Measurements from ENCODE around the gene STARD3.

Gene STARD3

DNA sequence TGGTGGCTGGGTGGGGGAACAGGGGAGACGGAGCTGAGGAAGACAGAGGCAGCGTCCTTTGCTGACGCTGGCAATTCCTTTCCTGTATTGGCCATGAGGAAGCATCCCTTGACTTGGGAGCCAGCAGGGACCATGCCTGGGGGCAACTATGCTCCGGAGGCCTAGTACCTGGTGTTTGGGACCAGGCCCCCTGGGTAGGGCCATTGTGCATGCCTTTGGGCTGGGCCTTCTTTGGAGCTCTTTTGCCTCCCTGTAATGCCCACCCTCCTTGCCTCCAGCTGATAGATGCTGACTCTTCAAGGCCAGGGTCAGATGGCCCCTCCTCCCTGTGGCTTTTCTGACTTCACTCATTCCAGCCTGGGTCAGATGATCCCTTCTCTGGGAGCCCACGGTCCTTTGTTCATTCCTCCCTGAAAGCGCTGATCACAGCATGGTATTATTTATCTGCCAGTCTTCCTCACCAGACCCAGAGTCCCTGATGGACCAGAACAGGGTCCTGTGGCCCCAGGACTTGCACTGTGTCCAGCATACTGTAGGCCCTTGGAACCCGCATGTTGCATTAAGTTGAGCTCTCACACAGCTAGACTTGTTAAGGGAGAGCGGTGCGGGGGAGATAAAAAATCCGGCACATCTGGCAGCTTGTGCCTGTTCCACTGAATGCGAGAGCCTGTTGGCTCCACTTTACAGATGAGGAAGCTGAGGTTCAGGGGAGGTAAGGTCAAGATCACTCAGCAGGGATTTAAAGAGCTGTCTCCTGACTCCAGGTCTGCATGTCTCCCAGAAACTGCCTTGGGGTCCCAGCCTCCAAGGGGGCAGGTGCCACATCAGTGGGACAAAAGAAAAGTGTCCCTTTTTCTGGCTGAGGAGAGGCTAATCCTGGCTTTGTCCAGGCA is 2.9 kb downstream of the STARD3 start:
- no peak for FAIRE-seq

DNA sequence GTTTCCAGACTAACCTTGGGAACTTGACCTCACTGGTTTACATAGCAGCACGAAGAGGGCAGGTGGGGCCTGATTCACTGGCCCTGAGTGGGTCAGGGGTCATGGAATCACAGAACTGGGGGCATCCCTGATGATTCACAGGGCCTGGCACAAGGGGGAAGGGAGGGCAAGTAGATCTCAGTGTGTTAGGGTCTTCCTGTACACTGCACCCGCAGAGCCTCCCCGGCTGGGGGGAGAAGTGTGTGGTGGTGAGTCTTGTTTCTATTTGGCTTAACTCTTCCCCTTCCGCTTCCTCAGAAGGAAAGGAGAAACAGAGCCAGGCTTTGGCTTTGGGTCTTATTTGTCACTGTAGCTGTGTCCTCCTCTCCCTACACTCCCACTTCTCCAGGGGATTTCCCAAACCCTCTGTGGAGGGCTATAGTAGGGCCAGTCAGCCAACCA is 3.7 kb downstream of the STARD3 start:
- FAIRE-seq = no peak

GRCh38 chr17:39641097-39641496 is 4.2 kb downstream of the STARD3 start:
- no peak for FAIRE-seq

- no peak for FAIRE-seq
Measured at GRCh38 chr17:39641883-39642282, 4.9 kb downstream of the STARD3 start.

- FAIRE-seq = no peak
Measured at GRCh38 chr17:39642291-39643074, 5.5 kb downstream of the STARD3 start.

DNA sequence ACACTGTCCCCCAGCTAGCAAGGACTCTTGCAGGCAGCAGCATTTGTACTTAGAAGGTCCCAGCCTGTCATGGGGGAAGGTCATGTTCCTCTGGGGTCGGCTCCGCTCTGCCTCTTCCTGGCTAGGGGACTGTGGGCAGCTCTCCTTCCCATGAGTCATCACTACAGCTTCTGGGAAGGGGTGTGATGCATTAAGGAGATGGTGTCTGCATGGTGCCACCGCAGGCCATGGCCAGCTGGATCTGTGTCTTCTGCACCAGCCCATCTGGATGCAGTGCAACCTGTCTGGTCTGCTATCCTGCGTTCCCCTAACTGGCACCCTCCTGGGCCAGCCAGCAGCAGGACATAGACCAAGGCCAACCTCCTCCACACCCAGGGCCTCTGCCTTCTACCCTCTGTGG is 6.3 kb downstream of the STARD3 start:
- no peak for FAIRE-seq

- FAIRE-seq = no peak
Measured at GRCh38 chr17:39647256-39647655, 10.3 kb downstream of the STARD3 start.

DNA sequence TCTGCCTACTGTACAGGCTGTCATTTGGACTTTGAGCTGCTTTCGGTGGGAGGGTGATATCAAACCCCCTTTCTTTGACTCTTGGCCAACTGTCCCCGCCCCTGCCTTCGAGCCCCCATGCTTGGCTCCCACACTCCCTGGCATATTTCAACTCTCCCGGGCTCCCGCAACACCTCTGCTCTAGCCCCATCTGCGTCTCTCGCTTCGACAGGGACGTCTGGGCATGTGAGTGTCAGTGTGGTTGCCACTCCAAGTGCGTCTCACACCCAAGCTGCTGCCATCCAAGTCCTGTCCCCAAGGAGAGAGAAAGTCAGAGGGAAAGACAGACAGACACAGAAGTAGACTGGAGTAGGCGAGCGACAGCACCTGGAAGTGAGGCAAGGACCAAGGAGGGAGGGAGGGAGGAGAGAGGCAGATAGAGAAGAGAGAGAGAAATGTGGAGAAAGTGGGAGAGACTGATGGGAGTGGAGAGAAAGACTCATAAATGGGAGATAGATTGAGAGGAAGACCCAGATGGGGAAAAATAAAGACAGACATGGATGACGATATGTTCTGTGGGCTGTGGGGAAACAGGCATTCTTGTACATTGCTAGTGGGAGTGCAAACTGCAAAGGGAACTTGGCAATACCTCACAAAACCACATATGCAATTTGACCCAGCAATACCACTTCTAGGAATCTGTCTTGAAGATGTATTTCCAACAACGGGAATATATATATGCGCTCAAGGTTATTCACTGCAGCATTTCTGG is 11.8 kb downstream of the STARD3 start:
- FAIRE-seq = no peak

DNA sequence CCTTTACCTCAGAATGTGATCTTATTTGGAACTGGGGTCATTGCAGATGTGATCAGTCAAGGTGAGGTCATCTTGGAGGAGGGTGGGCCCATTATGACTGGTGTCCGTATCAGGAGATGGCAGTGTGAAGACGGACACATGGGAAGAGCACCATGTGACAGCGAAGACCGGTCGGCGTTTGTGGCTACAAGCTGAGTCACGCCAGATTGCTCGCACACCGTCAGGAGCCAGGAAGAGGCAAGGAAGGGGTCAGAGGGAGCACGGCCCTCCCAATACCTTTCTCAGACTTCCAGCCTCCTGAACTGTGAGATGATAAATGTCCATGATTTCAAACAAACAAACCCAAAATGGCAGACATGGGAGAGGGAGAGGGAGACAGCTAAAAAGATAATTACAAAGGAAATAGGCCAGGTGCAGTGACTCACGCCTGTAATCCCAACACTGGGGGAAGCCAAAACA is 13.2 kb downstream of the STARD3 start:
- no peak for FAIRE-seq

GRCh38 chr17:39651923-39652586 is 15.1 kb downstream of the STARD3 start:
- no peak for FAIRE-seq

DNA sequence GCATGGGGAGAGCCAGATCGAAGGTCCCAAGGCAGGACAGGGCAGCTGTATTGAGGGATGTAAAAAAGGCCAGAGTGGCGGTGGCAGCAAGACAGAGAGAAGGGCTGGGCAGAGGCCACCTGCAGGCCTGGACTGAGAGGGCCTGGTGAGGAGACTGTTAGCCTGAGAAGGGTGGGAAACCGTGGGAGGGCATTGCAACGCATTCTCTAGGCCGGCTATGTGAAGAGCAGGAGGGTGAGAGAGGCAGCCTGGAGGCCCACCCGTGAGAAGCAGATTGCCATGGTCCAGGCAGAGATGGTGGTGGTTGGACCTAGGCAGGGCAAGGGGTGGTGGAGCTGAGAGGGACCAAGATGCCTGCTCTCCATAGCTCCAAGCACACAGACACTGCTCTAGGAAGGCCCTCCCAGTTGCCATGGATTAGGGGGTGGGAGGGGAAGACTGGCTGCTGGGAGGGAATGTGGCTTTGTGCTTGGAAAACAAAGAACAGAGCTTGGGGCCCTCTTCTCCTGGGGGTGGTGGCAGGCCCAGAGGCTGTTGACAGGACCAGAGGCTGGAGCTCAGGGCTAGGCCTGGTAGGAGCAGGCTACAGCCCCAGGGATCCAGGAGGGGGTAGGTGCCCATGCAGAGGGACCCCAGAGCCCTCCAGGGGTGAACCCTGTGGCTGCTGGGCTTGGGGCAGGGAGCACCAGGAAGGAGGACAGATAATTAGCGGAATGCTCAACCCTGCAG is 15.8 kb downstream of the STARD3 start:
- FAIRE-seq = no peak

GRCh38 chr17:39653316-39653661 is 16.3 kb downstream of the STARD3 start:
- no peak for FAIRE-seq

GRCh38 chr17:39653662-39654331 is 16.9 kb downstream of the STARD3 start:
- FAIRE-seq = no peak

- FAIRE-seq = no peak
Measured at GRCh38 chr17:39655105-39655504, 18.2 kb downstream of the STARD3 start.

DNA sequence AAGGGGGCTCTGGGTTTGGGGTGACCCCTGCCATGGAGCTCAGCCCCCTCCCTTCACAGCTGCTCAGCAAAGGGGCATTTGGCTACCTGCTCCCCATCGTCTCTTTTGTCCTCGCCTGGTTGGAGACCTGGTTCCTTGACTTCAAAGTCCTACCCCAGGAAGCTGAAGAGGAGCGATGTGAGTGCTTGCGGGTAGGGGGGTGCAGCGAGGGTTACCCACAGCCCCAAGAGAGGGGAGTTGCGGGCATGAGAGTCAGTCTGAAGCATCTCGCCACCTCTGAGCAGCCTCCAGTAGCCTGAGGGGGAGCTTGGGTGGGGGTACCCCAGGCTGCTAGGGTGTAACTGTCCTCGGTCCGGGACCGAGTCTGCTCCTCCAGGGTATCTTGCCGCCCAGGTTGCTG is 21.4 kb downstream of the STARD3 start:
- no peak for FAIRE-seq

DNA sequence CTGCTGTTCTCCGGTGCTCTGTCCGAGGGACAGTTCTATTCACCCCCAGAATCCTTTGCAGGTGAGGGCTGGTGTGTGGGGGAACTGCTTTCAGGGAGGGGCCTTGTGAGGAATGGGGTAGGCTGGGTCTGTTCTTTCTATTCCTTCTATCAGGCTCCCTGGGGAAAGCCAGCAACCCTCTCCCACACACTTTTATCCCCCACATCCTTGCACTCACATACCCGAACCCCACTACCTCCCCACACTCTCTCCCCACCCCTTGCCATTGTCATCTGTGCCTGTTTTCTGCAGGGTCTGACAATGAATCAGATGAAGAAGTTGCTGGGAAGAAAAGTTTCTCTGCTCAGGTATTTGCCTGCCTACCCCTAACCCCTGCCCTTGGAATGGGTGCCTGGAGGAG is 21.8 kb downstream of the STARD3 start:
- no peak for FAIRE-seq

DNA sequence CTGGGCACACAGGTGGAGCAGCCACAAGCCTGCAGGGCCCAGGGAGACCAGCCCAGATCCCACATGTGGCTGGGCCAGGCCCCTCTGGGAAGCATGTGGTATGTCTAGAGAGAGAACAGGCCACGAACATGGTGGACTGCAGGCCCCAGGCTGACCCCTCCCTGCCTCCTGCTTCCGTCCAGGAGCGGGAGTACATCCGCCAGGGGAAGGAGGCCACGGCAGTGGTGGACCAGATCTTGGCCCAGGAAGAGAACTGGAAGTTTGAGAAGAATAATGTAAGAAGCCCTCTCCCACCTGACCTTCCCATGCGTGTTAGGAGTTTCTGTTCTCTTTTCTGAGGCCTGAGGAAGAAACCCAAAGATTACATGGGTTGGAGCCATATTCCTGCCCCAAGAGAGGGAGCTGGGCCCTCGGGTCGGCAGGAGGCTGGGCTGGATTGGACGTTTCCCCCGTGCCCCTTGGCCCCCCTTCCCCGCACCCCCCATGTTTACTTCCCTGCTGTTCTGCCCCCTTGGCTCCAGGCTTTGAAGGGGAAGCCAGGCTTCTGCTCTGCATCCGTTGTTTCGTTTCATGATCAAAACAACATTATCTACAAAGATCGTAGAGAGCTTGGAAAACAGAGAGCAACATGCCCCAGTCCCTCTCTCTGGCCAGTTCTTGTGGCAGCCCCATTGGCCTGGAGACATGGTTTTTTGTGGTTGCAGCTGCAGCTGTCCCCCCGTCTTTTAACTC is 22.5 kb downstream of the STARD3 start:
- no peak for FAIRE-seq

DNA sequence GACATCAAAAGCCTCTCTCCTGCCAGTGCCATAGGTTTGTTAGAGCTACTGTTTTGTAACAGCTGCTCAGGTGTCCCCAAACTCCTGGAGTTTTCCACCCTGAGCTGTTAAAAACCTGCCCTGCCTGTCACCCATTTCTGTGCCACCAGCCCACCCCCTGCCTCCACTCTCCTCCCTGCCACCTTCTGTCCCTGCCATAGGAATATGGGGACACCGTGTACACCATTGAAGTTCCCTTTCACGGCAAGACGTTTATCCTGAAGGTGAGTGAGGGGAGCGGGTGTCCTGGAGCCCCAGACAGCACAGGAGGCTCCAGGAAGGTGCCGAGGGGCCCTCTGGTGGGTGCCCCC is 23.0 kb downstream of the STARD3 start:
- FAIRE-seq = no peak

DNA sequence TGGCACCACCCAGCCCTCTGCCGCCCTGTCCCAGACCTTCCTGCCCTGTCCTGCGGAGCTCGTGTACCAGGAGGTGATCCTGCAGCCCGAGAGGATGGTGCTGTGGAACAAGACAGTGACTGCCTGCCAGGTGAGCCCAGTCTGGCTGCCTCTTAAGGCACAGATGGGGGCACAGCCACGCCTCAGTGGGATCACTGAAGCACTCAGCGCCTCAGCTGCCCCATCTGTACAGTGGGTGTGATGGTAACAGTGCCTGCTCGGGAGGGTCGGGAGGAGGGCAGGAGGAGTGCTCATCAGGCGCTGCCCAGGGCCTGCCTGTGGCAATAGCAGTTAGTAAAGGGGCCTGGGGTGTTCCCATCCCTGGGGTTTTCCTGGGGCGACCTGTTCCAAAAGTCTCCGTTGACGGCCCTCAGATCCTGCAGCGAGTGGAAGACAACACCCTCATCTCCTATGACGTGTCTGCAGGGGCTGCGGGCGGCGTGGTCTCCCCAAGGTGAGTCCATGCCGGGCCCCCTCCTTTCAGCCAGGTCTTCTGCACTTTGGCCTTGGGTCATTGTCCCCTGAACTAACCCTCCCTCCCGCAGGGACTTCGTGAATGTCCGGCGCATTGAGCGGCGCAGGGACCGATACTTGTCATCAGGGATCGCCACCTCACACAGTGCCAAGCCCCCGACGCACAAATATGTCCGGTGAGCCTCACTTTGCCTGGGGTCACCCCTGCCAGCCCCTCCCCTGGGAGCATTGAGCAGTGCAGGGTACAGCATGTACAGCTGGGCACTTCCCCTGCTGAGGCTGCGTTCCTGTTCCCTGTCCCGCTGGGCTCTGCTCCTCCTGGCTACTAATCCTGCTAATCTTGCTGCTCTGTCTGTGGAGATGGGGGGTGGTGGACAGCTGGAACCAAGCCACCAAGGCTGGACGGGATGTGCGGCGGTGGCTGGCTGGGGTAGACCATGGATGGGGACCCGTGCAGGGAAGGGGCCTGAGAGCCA is 23.7 kb downstream of the STARD3 start:
- FAIRE-seq = no peak
